GM06990 (cell line): ENCODE results near the gene LARGE1.

Source experiments
- DNase-seq: peaks from one replicate; pipeline ENCODE4 v3.0.0-alpha.2; 2011; ENCODE audit not compliant: insufficient read length; ENCODE audit errors: extremely low read depth
- H3K27me3 ChIP-seq: replicated peaks from 2 replicates; pipeline ENCODE4 v1.6.0; 2011; ENCODE audit warnings: low read length; ENCODE audit not compliant: control insufficient read depth, insufficient read depth
- H3K36me3 ChIP-seq: 2 replicates; pipeline ENCODE4 v1.5.1; 2011; ENCODE audit warnings: low read length; ENCODE audit not compliant: control insufficient read depth, insufficient read depth
- H3K4me3 ChIP-seq: replicated peaks from 2 replicates; pipeline ENCODE4 v1.5.1; 2011; ENCODE audit warnings: low read depth, mild to moderate bottlenecking, control low read depth, low read length
- TF ChIP-seq, protein P1 (sequence below): IDR thresholded peaks from 2 replicates; pipeline ENCODE4 v1.5.1; 2011; ENCODE audit warnings: low read length, control low read depth, mild to moderate bottlenecking, inconsistent platforms; ENCODE audit not compliant: insufficient read depth, poor library complexity, severe bottlenecking

The LARGE1 gene

DNA sequence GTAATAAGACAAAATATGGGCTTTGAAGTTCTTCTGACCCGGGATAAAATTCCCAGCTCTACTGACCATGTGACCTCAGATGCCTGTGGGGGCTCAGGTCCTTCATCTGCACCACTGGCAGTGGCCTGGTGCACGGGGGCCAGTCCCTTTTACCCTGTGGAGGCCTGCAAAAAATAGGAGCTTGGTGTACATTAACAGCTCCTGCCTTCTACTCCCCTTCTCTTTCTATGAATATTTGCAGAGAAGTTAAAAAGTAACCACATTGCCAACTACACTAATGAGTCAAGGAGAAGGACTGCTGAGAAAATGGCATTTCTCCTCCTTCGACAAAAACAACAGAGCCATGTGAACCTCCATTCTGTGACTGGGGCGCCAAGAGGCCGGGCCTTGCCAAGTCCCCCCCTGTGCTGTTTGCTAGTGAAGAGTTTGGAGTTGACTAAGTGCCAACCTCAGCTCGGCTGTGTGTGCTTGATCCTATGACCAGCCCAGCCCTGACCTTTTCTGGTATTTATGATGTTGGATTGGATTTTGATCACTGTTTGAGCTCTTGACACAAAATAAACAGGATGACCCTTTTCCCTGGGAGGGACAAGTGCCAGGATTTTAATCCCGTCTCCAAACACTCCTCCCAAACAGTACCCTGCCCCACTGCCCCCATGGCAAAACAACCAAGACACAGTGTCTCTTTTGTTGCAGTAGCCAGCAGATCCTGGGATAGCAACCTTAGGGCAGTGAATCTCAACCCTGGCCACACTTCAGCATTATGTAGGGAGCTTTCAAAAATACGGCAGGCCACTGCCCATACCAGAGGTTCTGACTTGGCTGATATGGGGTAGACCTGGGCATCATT lies 380.1 kb downstream of the LARGE1 start:
- no peaks in the 10 kb centered on the region for H3K27me3 ChIP-seq
- H3K36me3 ChIP-seq, result no peaks in the 10 kb centered on the region
- TF ChIP-seq, protein P1, sequence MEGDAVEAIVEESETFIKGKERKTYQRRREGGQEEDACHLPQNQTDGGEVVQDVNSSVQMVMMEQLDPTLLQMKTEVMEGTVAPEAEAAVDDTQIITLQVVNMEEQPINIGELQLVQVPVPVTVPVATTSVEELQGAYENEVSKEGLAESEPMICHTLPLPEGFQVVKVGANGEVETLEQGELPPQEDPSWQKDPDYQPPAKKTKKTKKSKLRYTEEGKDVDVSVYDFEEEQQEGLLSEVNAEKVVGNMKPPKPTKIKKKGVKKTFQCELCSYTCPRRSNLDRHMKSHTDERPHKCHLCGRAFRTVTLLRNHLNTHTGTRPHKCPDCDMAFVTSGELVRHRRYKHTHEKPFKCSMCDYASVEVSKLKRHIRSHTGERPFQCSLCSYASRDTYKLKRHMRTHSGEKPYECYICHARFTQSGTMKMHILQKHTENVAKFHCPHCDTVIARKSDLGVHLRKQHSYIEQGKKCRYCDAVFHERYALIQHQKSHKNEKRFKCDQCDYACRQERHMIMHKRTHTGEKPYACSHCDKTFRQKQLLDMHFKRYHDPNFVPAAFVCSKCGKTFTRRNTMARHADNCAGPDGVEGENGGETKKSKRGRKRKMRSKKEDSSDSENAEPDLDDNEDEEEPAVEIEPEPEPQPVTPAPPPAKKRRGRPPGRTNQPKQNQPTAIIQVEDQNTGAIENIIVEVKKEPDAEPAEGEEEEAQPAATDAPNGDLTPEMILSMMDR, result no peak
- DNase-seq, result no peak
- no peak overlapping the region for H3K4me3 ChIP-seq

DNA sequence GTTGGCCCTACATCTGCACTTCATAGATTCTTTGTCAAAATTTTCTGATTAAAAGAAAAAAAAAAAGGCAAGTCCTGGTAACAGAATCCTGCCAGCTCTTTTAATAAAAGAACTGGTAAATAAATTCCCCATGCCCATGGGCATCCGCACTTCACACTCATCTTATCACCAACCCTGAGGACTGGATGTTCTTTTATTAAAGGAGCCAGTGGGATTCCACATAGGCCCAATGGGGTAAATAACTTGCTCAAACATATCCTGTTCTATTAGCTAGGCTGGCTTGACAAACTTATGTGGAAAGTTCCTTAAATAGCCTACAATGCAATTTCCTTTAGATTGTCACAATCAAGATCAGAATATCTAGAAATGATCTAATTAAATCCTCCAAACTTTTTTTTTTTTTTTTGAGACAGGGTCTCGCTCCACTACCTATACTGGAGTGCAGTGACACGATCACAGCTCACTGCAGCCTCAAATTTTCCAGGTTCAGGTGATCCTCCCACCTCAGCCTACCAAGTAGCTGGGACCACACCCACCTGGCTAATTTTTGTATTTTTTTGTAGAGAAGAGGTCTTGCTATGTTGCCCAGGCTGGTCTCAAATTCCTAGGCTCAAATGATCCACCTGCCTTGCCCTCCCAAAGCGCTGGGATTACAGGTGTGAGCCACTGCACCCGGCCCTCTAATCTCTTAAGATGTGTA lies 380.9 kb downstream of the LARGE1 start:
- TF ChIP-seq, protein P1, result no peak
- H3K36me3 ChIP-seq, result no peaks in the 10 kb centered on the region
- no peak for DNase-seq
- no peaks in the 10 kb centered on the region for H3K27me3 ChIP-seq
- H3K4me3 ChIP-seq, result no peak overlapping the region

DNA sequence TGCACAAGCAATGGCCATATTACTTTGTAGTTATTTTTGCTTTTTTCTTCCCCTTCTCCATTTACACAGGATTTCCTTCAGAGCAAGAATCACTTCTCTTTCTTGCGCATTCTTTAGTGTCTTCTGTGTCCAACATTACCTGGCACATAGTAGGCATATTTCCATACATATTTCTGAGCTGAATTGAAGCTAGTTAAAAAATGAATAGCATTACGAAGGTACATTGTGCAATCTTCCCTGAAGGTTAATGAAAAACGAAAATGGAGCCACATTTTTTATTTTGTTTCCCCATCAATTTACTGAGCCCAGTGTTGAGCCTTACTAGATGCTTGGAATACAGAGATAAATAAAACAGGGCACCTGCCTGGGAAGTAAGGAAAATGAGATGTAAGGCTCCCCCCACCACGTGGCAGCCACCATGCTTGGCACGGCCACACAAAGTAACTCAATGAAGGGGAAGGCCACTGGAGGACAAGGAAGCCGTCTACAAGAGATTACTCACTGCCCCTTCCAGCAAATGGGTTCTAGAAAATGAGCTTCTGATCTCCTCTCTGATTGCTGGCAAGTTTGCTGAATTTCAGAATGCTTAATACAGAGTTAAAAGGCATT lies 381.9 kb downstream of the LARGE1 start:
- H3K4me3 ChIP-seq, result no peak overlapping the region
- TF ChIP-seq, protein P1, result no peak
- no peak for DNase-seq
- H3K27me3 ChIP-seq, result no peaks in the 10 kb centered on the region
- H3K36me3 ChIP-seq, result no peaks in the 10 kb centered on the region

DNA sequence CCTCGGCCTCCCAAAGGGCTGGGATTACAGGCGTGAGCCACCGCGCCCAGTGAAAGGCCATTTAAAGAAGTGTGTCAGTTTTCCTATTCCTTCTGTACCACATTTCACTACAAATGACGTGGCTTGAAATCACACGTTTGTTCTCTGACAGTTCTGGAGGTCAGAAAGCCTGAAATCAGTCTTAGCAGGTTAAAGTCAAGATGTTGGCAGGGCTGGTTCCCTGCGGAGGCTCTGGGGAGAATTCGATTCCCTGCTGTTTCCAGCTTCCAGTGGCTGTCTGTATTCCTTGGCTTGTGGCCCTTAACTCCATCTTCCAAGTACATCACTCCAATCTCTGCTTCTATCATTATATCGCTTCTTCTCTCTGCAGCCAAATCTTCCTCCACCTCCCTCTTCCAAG lies 383.2 kb downstream of the LARGE1 start:
- Histone ChIP-seq H3K27me3 (no peaks in the 10 kb centered on the region), H3K4me3 (no peak overlapping the region), H3K36me3 (no peaks in the 10 kb centered on the region)
- DNase-seq, result no peak
- TF ChIP-seq, protein P1, result no peak

DNA sequence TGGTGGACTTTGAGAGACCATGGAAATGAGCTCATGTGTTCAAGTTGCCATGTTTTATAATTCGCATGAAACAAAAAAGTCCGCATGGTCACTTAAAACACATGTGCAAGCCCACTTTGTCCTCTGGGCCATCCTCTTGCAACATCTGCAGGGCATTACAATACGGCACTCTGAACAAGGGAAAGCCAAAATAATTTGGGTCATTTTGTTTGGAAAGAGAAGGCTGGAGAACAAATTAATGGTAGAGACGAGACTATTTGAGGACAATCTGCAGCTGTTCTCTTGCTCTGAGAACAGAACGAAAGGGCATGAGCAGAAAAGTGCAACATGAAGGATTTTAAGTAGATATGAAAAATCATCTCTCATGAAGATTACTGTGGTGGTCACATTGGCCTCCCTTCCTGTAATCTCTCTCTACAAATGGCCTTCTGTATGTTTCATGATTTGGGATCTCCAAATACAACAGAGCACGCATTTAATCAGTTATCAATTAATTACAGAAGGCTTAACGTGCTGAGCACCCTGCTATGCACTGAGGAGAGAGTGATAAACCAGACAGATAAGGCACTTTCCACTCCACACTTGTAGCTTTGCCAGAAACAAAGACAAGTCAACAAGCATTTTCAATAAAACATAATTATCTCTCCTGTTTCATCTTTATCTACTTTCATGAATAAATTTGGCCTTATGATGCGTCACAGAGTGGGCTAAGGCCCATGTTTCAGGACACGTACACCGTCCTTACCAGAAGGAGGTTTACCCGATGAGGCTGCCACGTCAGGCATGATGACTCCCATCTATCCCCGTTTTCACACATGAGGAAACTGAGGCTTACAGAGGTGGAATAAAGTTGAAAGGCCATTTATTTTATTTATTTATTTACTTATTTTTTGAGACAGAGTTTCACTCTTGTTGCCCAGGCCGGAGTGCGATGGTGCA lies 384.1 kb downstream of the LARGE1 start:
- DNase-seq, result no peak
- Histone ChIP-seq H3K36me3 (no peaks in the 10 kb centered on the region), H3K4me3 (no peak overlapping the region), H3K27me3 (no peaks in the 10 kb centered on the region)
- TF ChIP-seq, protein P1, result no peak
